Lower leg skin (tissue), 3 donors: Measurements from ENCODE around the gene MTOR.

Experiments
- CTCF ChIP-seq, 3 donors: fragments of 450-650 bp; IDR thresholded peaks; one replicate each; pipeline ENCODE4 v1.5.1; 2016; ENCODE audit warnings: antibody characterized with exemption in 3 of 3, mild to moderate bottlenecking in 3 of 3, moderate library complexity in 2 of 3
- POLR2A ChIP-seq, 2 donors: fragments of 450-650 bp; IDR thresholded peaks; one replicate each; pipeline ENCODE4 v1.6.1; 2016 to 2017; ENCODE audit warnings: antibody characterized with exemption in 2 of 2, mild to moderate bottlenecking in 1 of 2, moderate library complexity in 1 of 2

GRCh38 chr1:11198851-11199594 is 63.3 kb downstream of the MTOR start:
- TF ChIP-seq CTCF (IDR thresholded peaks at IDR 0.05) (no peak), POLR2A (IDR thresholded peaks at IDR 0.05) (no peak)
